ENCODE data around the gene NDUFB10. TPM values are rescaled to one million over a fixed set of nuclear protein-coding genes. Genes with fewer than 3 reads are reported as not detected.
A peak's percentile ranks its signal among the peaks of the same experiment; 100 is the strongest.

Gene NDUFB10
- total RNA-seq, 4 donors from 2014 or later: 137 to 496 (median 250) TPM

DNA sequence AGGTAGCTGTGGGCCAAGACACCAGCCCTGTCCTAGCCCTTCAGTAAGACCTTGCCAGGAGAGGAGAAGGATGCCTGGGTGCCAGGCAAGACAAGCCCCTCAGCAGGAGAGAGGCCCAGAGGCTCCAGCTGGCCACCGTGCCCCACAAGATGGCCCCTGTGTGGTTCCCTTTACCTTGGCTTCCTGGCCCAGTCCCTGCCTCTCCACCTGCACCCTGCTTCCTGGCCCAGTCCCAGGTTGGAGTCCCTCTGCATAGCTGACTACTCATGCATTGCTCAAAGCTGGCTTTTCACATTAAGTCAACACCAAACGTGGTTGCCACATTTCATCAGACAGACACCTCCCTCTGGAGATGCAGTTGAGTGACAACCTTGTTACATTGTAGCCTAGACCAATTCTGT, 34.4 kb downstream of the NDUFB10 start:
- intact Hi-C loops (cut with DNase I; ENCODE audit: low total_unique reads): no loop called here

GRCh38 chr16:1997494-1998359, 38.4 kb downstream of the NDUFB10 start:
- 67 to 86% methylated on average over 4 to 23 of the region's 26 CpGs for WGBS, 2 donors (ENCODE audit: low coverage in 1 of 2)
- Histone ChIP-seq H3K36me3 (peaks cover 0 to 45% (median 28%) of the 10 kb centered on the region in 4 donors), H3K27me3 (no peaks in the 10 kb centered on the region), H3K9me3 (no peaks in the 10 kb centered on the region), H3K4me1 (no peaks in the 10 kb centered on the region), H3K4me3 (no peak overlapping the region), H3K27ac (peak overlapping the region in 3 of 4 donors; percentile 25 to 67 (median 32))
- no peak for TF ChIP-seq POLR2A (IDR thresholded peaks at IDR 0.05)
- TF ChIP-seq, protein P1, sequence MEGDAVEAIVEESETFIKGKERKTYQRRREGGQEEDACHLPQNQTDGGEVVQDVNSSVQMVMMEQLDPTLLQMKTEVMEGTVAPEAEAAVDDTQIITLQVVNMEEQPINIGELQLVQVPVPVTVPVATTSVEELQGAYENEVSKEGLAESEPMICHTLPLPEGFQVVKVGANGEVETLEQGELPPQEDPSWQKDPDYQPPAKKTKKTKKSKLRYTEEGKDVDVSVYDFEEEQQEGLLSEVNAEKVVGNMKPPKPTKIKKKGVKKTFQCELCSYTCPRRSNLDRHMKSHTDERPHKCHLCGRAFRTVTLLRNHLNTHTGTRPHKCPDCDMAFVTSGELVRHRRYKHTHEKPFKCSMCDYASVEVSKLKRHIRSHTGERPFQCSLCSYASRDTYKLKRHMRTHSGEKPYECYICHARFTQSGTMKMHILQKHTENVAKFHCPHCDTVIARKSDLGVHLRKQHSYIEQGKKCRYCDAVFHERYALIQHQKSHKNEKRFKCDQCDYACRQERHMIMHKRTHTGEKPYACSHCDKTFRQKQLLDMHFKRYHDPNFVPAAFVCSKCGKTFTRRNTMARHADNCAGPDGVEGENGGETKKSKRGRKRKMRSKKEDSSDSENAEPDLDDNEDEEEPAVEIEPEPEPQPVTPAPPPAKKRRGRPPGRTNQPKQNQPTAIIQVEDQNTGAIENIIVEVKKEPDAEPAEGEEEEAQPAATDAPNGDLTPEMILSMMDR (IDR thresholded peaks at IDR 0.05): no peak
- TF ChIP-seq EP300 (IDR thresholded peaks at IDR 0.05; ENCODE audit: low read depth): no peak
- no peak for TF ChIP-seq POLR2AphosphoS5 (IDR thresholded peaks at IDR 0.05)
- intact Hi-C loops (cut with DNase I; ENCODE audit: low total_unique reads): no loop called here
- no peak for DNase-seq
- in situ Hi-C loops (cut with MboI; ENCODE audit: low pct_ligation_motif_present in 1 of 4, low pct_unique_long_range_greater_than_20kb in 1 of 4, low sequenced_read_pairs in 3 of 4): no loop called here

More for the DNA sequence above, 34.4 kb downstream of the NDUFB10 start:
- in situ Hi-C loops (cut with MboI; ENCODE audit: low pct_ligation_motif_present in 1 of 4, low pct_unique_long_range_greater_than_20kb in 1 of 4, low sequenced_read_pairs in 3 of 4): no loop called here
- TF ChIP-seq, protein P1 (IDR thresholded peaks at IDR 0.05): no peak
- TF ChIP-seq POLR2AphosphoS5 (IDR thresholded peaks at IDR 0.05): no peak
- no peak for TF ChIP-seq POLR2A (IDR thresholded peaks at IDR 0.05)
- TF ChIP-seq EP300 (IDR thresholded peaks at IDR 0.05; ENCODE audit: low read depth): no peak
- Histone ChIP-seq H3K36me3 (peaks cover 0 to 9% (median 4%) of the 10 kb centered on the region in 4 donors), H3K27ac (no peak overlapping the region), H3K4me3 (no peak overlapping the region), H3K9me3 (no peaks in the 10 kb centered on the region), H3K27me3 (peaks cover 30% of the 10 kb centered on the region), H3K4me1 (peaks cover 7 to 31% (median 25%) of the 10 kb centered on the region in 4 donors)
- no peak for DNase-seq
- WGBS, 2 donors (ENCODE audit: low coverage in 1 of 2): 0 to 46% methylated on average over 1 to 2 of the region's 2 CpGs

- in situ Hi-C loops (cut with MboI; ENCODE audit: low pct_ligation_motif_present in 1 of 4, low pct_unique_long_range_greater_than_20kb in 1 of 4, low sequenced_read_pairs in 3 of 4) (no loop called here), intact Hi-C loops (cut with DNase I; ENCODE audit: low total_unique reads) (no loop called here)
- Histone ChIP-seq H3K4me1 (peaks cover 0 to under 1% (median 0%) of the 10 kb centered on the region in 4 donors), H3K36me3 (peaks cover 0 to 45% (median 28%) of the 10 kb centered on the region in 4 donors), H3K27me3 (no peaks in the 10 kb centered on the region), H3K27ac (peak overlapping the region in 1 of 4 donors; percentile 57), H3K4me3 (no peak overlapping the region), H3K9me3 (no peaks in the 10 kb centered on the region)
- 94% methylated on average over 27 of the region's 27 CpGs; no CpG with 5 or more reads in 1 of the 2 donors for WGBS, 2 donors (ENCODE audit: low coverage in 1 of 2)
- DNase-seq: no peak
- no peak for TF ChIP-seq POLR2A (IDR thresholded peaks at IDR 0.05)
- TF ChIP-seq EP300 (IDR thresholded peaks at IDR 0.05; ENCODE audit: low read depth): no peak
- TF ChIP-seq, protein P1 (IDR thresholded peaks at IDR 0.05): no peak
- no peak for TF ChIP-seq POLR2AphosphoS5 (IDR thresholded peaks at IDR 0.05)
Observed at GRCh38 chr16:1998360-1998835, 39.1 kb downstream of the NDUFB10 start.
